ENCODE results near the gene ZDHHC4.

GRCh38 chr7:6608794-6609193, 31.5 kb downstream of the ZDHHC4 start:
- no peak for TF ChIP-seq CTCF (IDR thresholded peaks at IDR 0.05; ENCODE audit: low read length)
- no peak for TF ChIP-seq EZH2phosphoT487 (IDR thresholded peaks at IDR 0.05; ENCODE audit: low read length)
